ENCODE data around the gene CREG1.
A peak's percentile ranks its signal among the peaks of the same experiment; 100 is the strongest.

The CREG1 gene

DNA sequence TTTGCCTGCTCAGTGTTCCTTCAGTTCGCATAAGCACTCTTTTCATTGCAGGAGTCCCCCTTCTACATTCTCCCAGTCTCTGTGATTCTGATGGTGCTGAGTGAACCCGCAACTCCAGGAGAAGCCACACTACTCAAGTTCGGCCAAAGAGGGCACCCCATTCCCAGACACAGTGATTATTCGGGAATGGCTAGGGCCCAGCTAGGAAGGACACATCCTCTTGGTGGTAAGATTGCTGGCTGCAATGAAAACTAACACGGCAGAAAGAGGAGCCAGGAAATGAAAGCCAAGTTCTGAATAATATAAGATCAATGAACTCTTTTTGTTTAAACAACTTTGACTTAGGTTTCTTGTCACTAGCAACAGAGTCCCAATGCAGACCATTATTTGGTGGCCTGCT, 14.9 kb downstream of the CREG1 start:
- TF ChIP-seq TAF1 (IDR thresholded peaks at IDR 0.05; ENCODE audit: low read depth, low read length) (no peak), SPI1 (IDR thresholded peaks at IDR 0.05; ENCODE audit: low read depth, low read length) (no peak), POU2F2 (IDR thresholded peaks at IDR 0.05; ENCODE audit: low read depth, low read length) (no peak), POLR2A (IDR thresholded peaks at IDR 0.05; ENCODE audit: low read depth, low read length) (no peak), PAX5 (IDR thresholded peaks at IDR 0.05; ENCODE audit: insufficient read depth, low read length, severe bottlenecking) (no peak), POLR2AphosphoS5 (IDR thresholded peaks at IDR 0.05; ENCODE audit: low read depth, low read length) (no peak)
- DNase-seq (ENCODE audit: insufficient read length, low spot score) = no peak
- FAIRE-seq = no peak

DNA sequence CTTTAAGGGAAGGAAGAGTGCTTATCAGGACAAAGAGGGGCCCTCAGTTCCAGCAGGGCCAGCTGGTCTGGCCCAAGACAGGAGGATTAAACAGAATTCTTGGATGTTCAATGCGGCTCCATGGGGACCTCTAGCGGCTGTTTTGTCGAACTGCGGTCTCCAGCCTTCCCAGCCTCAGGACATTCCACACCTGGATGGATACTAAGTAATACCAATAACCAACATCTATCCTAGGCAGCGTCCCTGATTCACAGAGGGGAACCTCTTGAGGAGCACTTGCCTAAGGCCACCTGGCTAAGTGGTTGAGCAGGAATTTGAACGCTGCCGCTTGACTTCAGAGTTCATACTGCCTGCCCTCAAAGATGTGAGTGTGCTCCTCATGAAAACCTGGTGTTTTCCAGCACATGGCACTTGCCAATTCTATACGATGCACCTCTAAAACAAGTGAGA, 19.7 kb downstream of the CREG1 start:
- TF ChIP-seq SPI1 (IDR thresholded peaks at IDR 0.05; ENCODE audit: low read depth, low read length) (no peak), TAF1 (IDR thresholded peaks at IDR 0.05; ENCODE audit: low read depth, low read length) (no peak), POLR2AphosphoS5 (IDR thresholded peaks at IDR 0.05; ENCODE audit: low read depth, low read length) (no peak), POU2F2 (IDR thresholded peaks at IDR 0.05; ENCODE audit: low read depth, low read length) (no peak), POLR2A (IDR thresholded peaks at IDR 0.05; ENCODE audit: low read depth, low read length) (no peak), PAX5 (IDR thresholded peaks at IDR 0.05; ENCODE audit: insufficient read depth, low read length, severe bottlenecking) (no peak)
- DNase-seq (ENCODE audit: insufficient read length, low spot score) (peak; percentile 51), FAIRE-seq (peak; percentile 76)

DNA sequence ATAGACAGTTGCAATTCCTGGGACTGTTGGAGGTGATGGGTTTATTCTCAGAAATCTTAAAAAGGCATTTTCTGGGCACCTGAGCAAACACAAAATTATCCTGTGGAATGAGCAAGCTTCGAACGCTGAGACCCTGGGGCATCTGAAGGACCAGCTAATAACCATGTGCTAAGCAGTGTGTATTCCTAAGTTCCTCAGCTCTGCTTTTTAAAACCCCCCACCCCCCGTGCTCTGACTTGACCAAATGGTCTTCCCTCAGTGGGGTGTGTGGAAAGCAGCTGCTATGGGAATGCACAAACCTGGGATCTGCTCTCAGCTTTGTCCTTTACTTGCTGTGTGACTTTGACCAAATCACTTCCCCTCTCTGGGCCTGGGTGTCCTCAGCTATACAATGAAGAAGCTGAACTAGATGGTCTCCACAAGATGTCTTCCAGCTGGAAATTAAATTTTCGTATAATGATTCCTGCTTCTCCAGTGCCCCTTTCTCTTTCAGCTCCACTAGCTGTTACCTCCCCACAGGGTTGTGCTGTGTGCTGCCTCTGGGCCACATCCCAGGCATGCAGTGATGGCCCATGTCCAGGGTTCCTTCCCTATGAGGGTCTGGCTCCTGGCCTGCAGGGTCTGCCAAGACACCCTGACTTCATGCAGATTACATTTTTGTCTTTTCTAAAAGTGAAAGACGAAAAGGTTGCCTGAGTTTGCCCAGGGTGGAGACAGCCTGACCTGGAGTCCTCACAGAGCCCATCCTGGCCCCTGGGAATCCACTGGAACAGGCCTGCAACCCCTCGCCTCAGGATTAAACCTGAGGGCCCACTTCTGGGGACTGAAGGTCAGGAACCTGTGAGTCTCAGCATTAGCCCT, 20.4 kb downstream of the CREG1 start:
- TF ChIP-seq POLR2AphosphoS5 (IDR thresholded peaks at IDR 0.05; ENCODE audit: low read depth, low read length) (no peak), TAF1 (IDR thresholded peaks at IDR 0.05; ENCODE audit: low read depth, low read length) (no peak), POLR2A (IDR thresholded peaks at IDR 0.05; ENCODE audit: low read depth, low read length) (no peak), POU2F2 (IDR thresholded peaks at IDR 0.05; ENCODE audit: low read depth, low read length) (no peak), PAX5 (IDR thresholded peaks at IDR 0.05; ENCODE audit: insufficient read depth, low read length, severe bottlenecking) (no peak), SPI1 (IDR thresholded peaks at IDR 0.05; ENCODE audit: low read depth, low read length) (no peak)
- DNase-seq (ENCODE audit: insufficient read length, low spot score) (no peak), FAIRE-seq (no peak)

DNA sequence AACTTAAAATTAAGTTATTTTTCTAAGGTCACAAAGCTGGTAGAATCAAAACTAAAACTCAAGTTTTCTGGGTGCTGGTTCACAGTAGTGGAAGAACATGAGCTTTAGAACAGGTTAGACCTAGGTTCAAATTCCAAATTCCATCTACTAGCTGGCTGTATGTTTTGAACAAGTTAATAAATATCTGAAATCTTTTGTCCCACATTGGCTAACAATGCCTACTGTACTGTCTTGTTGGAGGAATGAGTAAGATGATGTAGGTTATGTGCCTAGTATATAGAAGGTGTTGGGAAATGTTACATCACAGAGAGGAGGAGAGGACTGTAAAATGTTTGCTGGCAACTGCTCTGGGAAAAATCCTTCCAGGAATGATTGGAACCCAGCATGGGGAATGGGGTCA, 21.2 kb downstream of the CREG1 start:
- TF ChIP-seq TAF1 (IDR thresholded peaks at IDR 0.05; ENCODE audit: low read depth, low read length) (no peak), SPI1 (IDR thresholded peaks at IDR 0.05; ENCODE audit: low read depth, low read length) (no peak), POU2F2 (IDR thresholded peaks at IDR 0.05; ENCODE audit: low read depth, low read length) (no peak), PAX5 (IDR thresholded peaks at IDR 0.05; ENCODE audit: insufficient read depth, low read length, severe bottlenecking) (no peak), POLR2AphosphoS5 (IDR thresholded peaks at IDR 0.05; ENCODE audit: low read depth, low read length) (no peak), POLR2A (IDR thresholded peaks at IDR 0.05; ENCODE audit: low read depth, low read length) (no peak)
- FAIRE-seq = peak; percentile 13
- no peak for DNase-seq (ENCODE audit: insufficient read length, low spot score)

DNA sequence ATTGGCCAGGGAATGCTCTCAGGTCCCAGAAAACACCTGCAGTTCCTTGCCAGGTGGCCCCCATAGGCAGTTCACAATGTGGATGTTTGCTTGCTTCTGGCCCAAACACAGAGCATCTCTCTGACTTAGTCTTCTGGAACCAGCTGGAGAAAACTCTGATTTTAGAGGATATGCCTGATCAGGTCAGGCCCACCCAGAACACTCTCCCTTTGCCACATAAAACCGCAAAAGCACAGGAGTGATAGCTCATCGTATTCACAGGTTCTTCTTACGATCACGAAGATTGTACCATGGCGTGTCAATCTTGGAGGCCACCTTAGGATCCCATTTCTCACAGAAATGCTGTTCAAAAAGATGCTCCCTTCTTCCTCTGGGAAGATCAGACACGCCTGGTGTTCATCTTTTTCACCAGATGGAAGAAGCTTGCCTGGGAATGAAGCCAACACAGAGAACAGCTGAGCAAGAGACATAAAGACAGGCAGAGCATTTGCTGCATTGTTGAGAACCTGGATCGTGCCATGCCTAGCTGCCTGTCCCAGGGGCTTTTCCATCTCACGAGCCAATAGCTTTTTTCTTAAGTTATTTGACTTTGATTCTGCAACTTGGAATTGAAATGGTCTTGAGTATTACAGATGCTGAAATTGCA, 23.6 kb downstream of the CREG1 start:
- FAIRE-seq = no peak
- TF ChIP-seq POLR2AphosphoS5 (IDR thresholded peaks at IDR 0.05; ENCODE audit: low read depth, low read length) (no peak), PAX5 (IDR thresholded peaks at IDR 0.05; ENCODE audit: insufficient read depth, low read length, severe bottlenecking) (no peak), POU2F2 (IDR thresholded peaks at IDR 0.05; ENCODE audit: low read depth, low read length) (no peak), SPI1 (IDR thresholded peaks at IDR 0.05; ENCODE audit: low read depth, low read length) (no peak), TAF1 (IDR thresholded peaks at IDR 0.05; ENCODE audit: low read depth, low read length) (no peak), POLR2A (IDR thresholded peaks at IDR 0.05; ENCODE audit: low read depth, low read length) (no peak)
- DNase-seq (ENCODE audit: insufficient read length, low spot score) = no peak

DNA sequence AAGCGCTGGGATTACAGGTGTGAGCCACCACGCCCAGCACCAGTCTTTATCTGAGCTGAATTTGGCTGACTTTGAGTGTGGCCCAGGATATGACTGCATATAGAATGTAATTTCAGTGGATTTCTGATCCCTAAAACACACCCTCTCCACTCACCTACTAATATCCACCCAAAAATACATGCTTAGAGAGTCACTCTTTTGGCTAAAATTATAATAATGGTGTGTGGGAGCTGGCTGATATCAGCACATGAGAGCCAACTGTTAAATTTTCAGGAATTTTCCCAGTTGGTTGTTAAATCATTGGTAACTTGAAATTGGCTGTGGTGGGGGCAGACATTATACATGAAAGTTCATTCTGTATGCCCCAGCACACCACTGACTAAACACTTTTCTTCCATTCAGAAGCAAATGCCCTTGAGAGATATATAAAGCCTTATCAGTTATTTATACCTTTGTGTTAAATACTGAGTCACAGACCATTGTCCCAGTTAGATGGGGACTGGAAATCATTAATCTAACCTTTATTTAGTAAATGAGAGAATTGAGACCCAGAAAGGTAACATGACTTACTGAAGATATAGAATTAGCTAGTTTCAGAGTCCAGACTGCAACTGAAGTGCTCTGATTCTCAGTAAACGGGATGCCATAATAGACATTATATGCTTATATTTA, 25.4 kb downstream of the CREG1 start:
- no peak for FAIRE-seq

DNA sequence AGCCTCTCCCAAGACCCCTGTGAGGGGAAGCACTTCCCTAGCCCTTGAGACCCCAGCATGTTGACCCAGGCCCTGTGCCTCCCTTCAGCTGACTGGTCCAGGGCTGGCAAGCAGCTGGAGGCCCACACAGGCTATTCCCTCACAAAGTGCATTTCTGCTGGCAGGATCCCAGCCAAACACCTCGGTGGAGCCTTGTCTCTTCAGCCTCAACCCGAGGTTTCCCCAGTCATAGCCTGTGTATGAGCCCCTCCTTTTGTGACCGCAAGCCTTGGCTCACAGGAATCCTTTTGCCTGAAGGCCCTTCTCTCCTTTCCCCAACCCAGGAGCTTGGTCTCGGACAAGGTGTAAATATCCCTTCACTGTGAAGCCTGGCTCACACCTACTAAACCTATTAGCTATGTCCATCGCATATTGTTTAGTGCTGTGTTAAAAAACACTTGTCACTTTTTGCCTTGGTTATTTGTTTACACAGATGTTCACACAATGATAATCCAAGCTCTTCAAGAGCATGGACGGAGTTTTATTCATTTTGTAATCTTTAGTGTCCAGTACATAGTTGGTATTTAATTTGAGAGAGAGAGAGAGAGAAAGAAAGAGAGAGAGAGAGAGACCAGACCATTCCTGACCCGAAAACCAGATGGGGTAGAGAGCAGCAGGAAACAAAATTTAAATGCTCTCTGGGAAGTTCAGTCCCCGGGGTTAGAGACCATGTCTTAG, 26.7 kb downstream of the CREG1 start:
- no peak for TF ChIP-seq SPI1 (IDR thresholded peaks at IDR 0.05; ENCODE audit: low read depth, low read length)
- TF ChIP-seq TAF1 (IDR thresholded peaks at IDR 0.05; ENCODE audit: low read depth, low read length) = no peak
- TF ChIP-seq POU2F2 (IDR thresholded peaks at IDR 0.05; ENCODE audit: low read depth, low read length) = no peak
- TF ChIP-seq POLR2A (IDR thresholded peaks at IDR 0.05; ENCODE audit: low read depth, low read length) = no peak
- no peak for TF ChIP-seq POLR2AphosphoS5 (IDR thresholded peaks at IDR 0.05; ENCODE audit: low read depth, low read length)
- no peak for TF ChIP-seq PAX5 (IDR thresholded peaks at IDR 0.05; ENCODE audit: insufficient read depth, low read length, severe bottlenecking)
- no peak for FAIRE-seq
- DNase-seq (ENCODE audit: insufficient read length, low spot score) = no peak

More for the DNA sequence above, 25.4 kb downstream of the CREG1 start:
- no peak for DNase-seq (ENCODE audit: insufficient read length, low spot score)
- TF ChIP-seq POLR2A (IDR thresholded peaks at IDR 0.05; ENCODE audit: low read depth, low read length) (no peak), TAF1 (IDR thresholded peaks at IDR 0.05; ENCODE audit: low read depth, low read length) (no peak), PAX5 (IDR thresholded peaks at IDR 0.05; ENCODE audit: insufficient read depth, low read length, severe bottlenecking) (no peak), POLR2AphosphoS5 (IDR thresholded peaks at IDR 0.05; ENCODE audit: low read depth, low read length) (no peak), POU2F2 (IDR thresholded peaks at IDR 0.05; ENCODE audit: low read depth, low read length) (no peak), SPI1 (IDR thresholded peaks at IDR 0.05; ENCODE audit: low read depth, low read length) (no peak)

DNA sequence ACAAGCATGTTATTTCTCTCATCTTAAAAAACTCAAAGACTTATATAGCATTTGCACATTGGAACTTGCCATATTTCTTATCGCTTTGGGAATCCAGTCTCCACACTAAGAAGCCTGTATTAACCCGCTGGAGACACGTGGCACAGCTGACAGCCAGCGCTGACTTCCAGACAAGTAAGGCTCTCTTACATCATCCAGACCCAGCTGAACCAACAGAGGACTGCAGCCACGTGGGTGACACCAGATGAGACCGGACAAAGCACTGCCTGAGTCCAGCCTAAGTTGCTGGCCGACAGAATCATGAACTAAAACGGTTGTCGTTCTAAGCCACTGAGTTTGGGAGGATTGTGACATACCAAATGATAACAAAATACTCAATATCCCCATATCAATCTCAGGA, 28.9 kb downstream of the CREG1 start:
- FAIRE-seq (no peak), DNase-seq (ENCODE audit: insufficient read length, low spot score) (no peak)
- TF ChIP-seq SPI1 (IDR thresholded peaks at IDR 0.05; ENCODE audit: low read depth, low read length) (no peak), POLR2A (IDR thresholded peaks at IDR 0.05; ENCODE audit: low read depth, low read length) (no peak), TAF1 (IDR thresholded peaks at IDR 0.05; ENCODE audit: low read depth, low read length) (no peak), POLR2AphosphoS5 (IDR thresholded peaks at IDR 0.05; ENCODE audit: low read depth, low read length) (no peak), POU2F2 (IDR thresholded peaks at IDR 0.05; ENCODE audit: low read depth, low read length) (no peak), PAX5 (IDR thresholded peaks at IDR 0.05; ENCODE audit: insufficient read depth, low read length, severe bottlenecking) (no peak)

Measured in GM12891 (cell line).